B cell (primary cell): ENCODE data around the gene GMIP. TPM values are rescaled to one million over a fixed set of nuclear protein-coding genes. Genes with fewer than 3 reads are reported as not detected.

Experiments
- ATAC-seq: fragments of 200-7000 bp; cut with Tn5 transposase; one replicate; pipeline ENCODE4 v1.10.0; 2021; ENCODE audit warnings: low read depth, mild to moderate bottlenecking, moderate number of reproducible peaks, moderate library complexity
- CTCF ChIA-PET: fragments of 350-600 bp; sonication (Branson Sonifier 250); formaldehyde crosslinking; loops from one replicate; lab custom pipeline; 2021; ENCODE audit warnings: antibody characterized with exemption, inconsistent platforms; lab: Charles Lee
- POLR2A ChIA-PET: fragments of 350-600 bp; sonication (Branson Sonifier 250); formaldehyde crosslinking; loops from one replicate; lab custom pipeline; 2021; ENCODE audit warnings: antibody characterized with exemption; lab: Charles Lee
- DNase-seq: peaks from one replicate; pipeline ENCODE4 v3.0.0; 2013
- H2AFZ ChIP-seq: 2 replicates; pipeline ENCODE4 v1.6.1; 2012; ENCODE audit warnings: mild to moderate bottlenecking, low read depth, low read length; ENCODE audit not compliant: insufficient read depth, poor library complexity, severe bottlenecking
- H3K27ac ChIP-seq, 2 donors: 1 replicate in 1 of 2; 2 replicates in 1 of 2; pipeline ENCODE4 v1.5.1; 2012 to 2013; ENCODE audit warnings: low read length in 2 of 2, mild to moderate bottlenecking in 2 of 2, moderate library complexity in 1 of 2
- H3K27me3 ChIP-seq, 4 experiments: fragments of 200-600 bp in 1 of 4; sonication (generic) in 1 of 4; replicated peaks in 1 of 4; 1 replicate in 2 of 4; 2 replicates in 2 of 4; pipeline versions ENCODE4 v1.6.1 to v1.7.0; 2013 to 2016; ENCODE audit warnings: low read length in 3 of 4, mild to moderate bottlenecking in 2 of 4, mixed read lengths in 1 of 4, moderate library complexity in 1 of 4; ENCODE audit not compliant: insufficient read depth in 4 of 4, control insufficient read depth in 3 of 4; ENCODE audit errors: control extremely low read depth in 1 of 4
- H3K36me3 ChIP-seq, 2 experiments: replicated peaks in 1 of 2; 1 replicate in 1 of 2; 2 replicates in 1 of 2; pipeline versions ENCODE4 v1.6.1 to v1.7.1; 2013; ENCODE audit warnings: low read length in 1 of 2; ENCODE audit not compliant: insufficient read depth in 2 of 2, control insufficient read depth in 1 of 2; ENCODE audit errors: control extremely low read depth in 1 of 2, extremely low read depth in 1 of 2
- H3K4me1 ChIP-seq, 2 donors: fragments of 200-600 bp in 1 of 2; sonication (generic) in 1 of 2; 1 replicate in 1 of 2; 2 replicates in 1 of 2; pipeline versions ENCODE4 v1.5.1 to v1.6.1; 2013 to 2017; ENCODE audit warnings: low read length in 2 of 2; ENCODE audit not compliant: control insufficient read depth in 2 of 2, insufficient read depth in 2 of 2
- H3K4me2 ChIP-seq: replicated peaks from 2 replicates; pipeline ENCODE3; 2012; ENCODE audit warnings: mild to moderate bottlenecking, low read depth, low read length; ENCODE audit not compliant: poor library complexity, severe bottlenecking
- H3K4me3 ChIP-seq, 5 experiments: fragments of 200-600 bp in 1 of 5; sonication (generic) in 1 of 5; 1 replicate in 3 of 5; 2 replicates in 2 of 5; pipeline versions ENCODE4 v1.5.1 to v1.7.0; 2011 to 2016; ENCODE audit warnings: low read length in 4 of 5, mild to moderate bottlenecking in 4 of 5, low read depth in 2 of 5, control low read depth in 1 of 5, moderate library complexity in 1 of 5; ENCODE audit not compliant: insufficient read depth in 1 of 5; ENCODE audit errors: control extremely low read depth in 1 of 5, extremely low read depth in 1 of 5
- H3K79me2 ChIP-seq: fragments of 200-600 bp; sonication (generic); one replicate; pipeline ENCODE4 v1.6.0; 2016; ENCODE audit warnings: low read length; ENCODE audit not compliant: control insufficient read depth, insufficient read depth
- H3K9ac ChIP-seq: fragments of 200-600 bp; sonication (generic); 2 replicates; pipeline ENCODE4 v1.6.1; 2017; ENCODE audit warnings: mild to moderate bottlenecking, low read length, moderate library complexity
- H3K9me3 ChIP-seq, 3 donors: one replicate each; pipeline versions ENCODE4 v1.6.1 to v1.7.1; 2013; ENCODE audit warnings: low read length in 2 of 3; ENCODE audit not compliant: control insufficient read depth in 2 of 3, insufficient read depth in 1 of 3; ENCODE audit errors: control extremely low read depth in 1 of 3
- H4K20me1 ChIP-seq: 2 replicates; pipeline ENCODE4 v1.6.0; 2012; ENCODE audit warnings: mild to moderate bottlenecking, low read length; ENCODE audit not compliant: insufficient read depth, control insufficient read depth, poor library complexity, severe bottlenecking
- H3K27ac Mint-ChIP-seq: one replicate; pipeline ENCODE4 v1.8.0; 2021; ENCODE audit warnings: mixed read lengths
- H3K27me3 Mint-ChIP-seq: one replicate; pipeline ENCODE4 v1.8.0; 2021; ENCODE audit warnings: mixed read lengths
- H3K4me1 Mint-ChIP-seq: one replicate; pipeline ENCODE4 v1.8.0; 2021; ENCODE audit warnings: mixed read lengths
- H3K4me3 Mint-ChIP-seq: one replicate; pipeline ENCODE4 v1.8.0; 2021; ENCODE audit warnings: mixed read lengths
- H3K9me3 Mint-ChIP-seq: one replicate; pipeline ENCODE4 v1.8.0; 2022; ENCODE audit warnings: mixed read lengths; ENCODE audit not compliant: insufficient read depth
- EZH2 ChIP-seq: IDR thresholded peaks from 2 replicates; pipeline ENCODE4 v1.6.1; 2012; ENCODE audit warnings: borderline replicate concordance, low read depth, mild to moderate bottlenecking, moderate library complexity, low read length; ENCODE audit not compliant: insufficient read depth, poor library complexity, severe bottlenecking
- WGBS: methylation state at CpG from one replicate; pipeline ENCODE4 v1.1.5; 2013; ENCODE audit warnings: missing lambda C conversion rate; ENCODE audit not compliant: insufficient coverage; 5-methylcytosine and 5-hydroxymethylcytosine counted together
- intact Hi-C: fragments of 100-400 bp; cut with micrococcal nuclease; formaldehyde crosslinking; loops from one replicate; pipeline ENCODE4 v1.10.0; 2022
- polyA plus RNA-seq: library from polyadenylated mRNA; depleted of rRNA; stranded (reverse); fragments of >200 nt; gene quantifications from 2 replicates; pipeline ENCODE4 v1.2.3, GENCODE V29; 2012
- total RNA-seq, 2 donors: library from RNA; stranded (reverse); fragments of 120-200 nt in 1 of 2; gene quantifications; 1 replicate in 1 of 2; 2 replicates in 1 of 2; pipeline versions ENCODE4 v1.2.3 to v1.2.4, GENCODE V29; 2013 to 2022
- TF ChIP-seq, protein P1 (sequence below): fragments of 200-600 bp; IDR thresholded peaks from one replicate; pipeline ENCODE4 v1.8.0; 2022; ENCODE audit warnings: antibody characterized with exemption, mild to moderate bottlenecking

GMIP gene
- total and polyA plus RNA-seq, 2 donors (not counting 1 experiment from before 2014, with no cell fraction given), result 57.0 to 112 TPM

DNA sequence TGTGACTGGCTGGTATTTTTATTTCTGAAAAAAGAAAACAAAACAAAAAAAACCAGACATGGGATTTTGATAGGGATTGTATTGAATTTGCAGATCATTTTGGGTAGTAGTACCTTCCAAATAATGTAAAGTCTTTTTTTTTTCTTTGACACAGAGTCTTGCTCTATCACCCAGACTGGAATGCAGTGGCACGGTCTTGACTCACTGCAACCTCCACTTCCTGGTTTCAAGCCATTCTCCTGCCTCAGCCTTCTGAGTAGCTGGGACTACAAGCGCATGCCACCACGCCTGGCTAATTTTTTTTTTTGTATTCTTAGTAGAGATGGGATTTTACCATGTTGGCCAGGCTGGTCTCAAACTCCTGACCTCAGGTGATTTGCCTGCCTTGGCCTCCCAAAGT, 29.4 kb upstream of the GMIP start:
- Histone ChIP-seq H3K4me3 (no peak overlapping the region), H3K9me3 (peaks cover 0 to 28% (median 4%) of the 10 kb centered on the region in 3 donors), H3K79me2 (peaks cover 87% of the 10 kb centered on the region), H3K27ac (no peak overlapping the region), H3K27me3 (no peaks in the 10 kb centered on the region), H3K4me1 (peaks cover 16 to 24% of the 10 kb centered on the region in 2 donors), H4K20me1 (peaks cover 28% of the 10 kb centered on the region), H3K36me3 (peaks cover 16 to 47% of the 10 kb centered on the region in 2 experiments), H2AFZ (no peak overlapping the region), H3K9ac (no peak overlapping the region), H3K4me2 (no peak overlapping the region)
- POLR2A ChIA-PET, result interaction anchor here (0.7 kb wide), 2 partner anchors 35 to 141 kb away, joined by 4 to 5 read pairs; no protein-coding TSS in a partner anchor
- no peak overlapping the region for H3K27ac Mint-ChIP-seq
- DNase-seq, result no peak
- H3K4me3 Mint-ChIP-seq, result no peak overlapping the region
- no peak for ATAC-seq
- H3K27me3 Mint-ChIP-seq, result no peaks in the 10 kb centered on the region
- TF ChIP-seq, protein P1, sequence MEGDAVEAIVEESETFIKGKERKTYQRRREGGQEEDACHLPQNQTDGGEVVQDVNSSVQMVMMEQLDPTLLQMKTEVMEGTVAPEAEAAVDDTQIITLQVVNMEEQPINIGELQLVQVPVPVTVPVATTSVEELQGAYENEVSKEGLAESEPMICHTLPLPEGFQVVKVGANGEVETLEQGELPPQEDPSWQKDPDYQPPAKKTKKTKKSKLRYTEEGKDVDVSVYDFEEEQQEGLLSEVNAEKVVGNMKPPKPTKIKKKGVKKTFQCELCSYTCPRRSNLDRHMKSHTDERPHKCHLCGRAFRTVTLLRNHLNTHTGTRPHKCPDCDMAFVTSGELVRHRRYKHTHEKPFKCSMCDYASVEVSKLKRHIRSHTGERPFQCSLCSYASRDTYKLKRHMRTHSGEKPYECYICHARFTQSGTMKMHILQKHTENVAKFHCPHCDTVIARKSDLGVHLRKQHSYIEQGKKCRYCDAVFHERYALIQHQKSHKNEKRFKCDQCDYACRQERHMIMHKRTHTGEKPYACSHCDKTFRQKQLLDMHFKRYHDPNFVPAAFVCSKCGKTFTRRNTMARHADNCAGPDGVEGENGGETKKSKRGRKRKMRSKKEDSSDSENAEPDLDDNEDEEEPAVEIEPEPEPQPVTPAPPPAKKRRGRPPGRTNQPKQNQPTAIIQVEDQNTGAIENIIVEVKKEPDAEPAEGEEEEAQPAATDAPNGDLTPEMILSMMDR, result no peak
- TF ChIP-seq EZH2, result no peak
- intact Hi-C loops, result no loop called here
- CTCF ChIA-PET, result interaction anchor here (0.7 to 1.2 kb wide), 2 partner anchors 103 to 752 kb away, joined by 3 read pairs; no protein-coding TSS in a partner anchor
- H3K9me3 Mint-ChIP-seq, result no peaks in the 10 kb centered on the region
- WGBS, result 83% methylated on average over 1 of the region's 3 CpGs
- H3K4me1 Mint-ChIP-seq, result peaks cover 45% of the 10 kb centered on the region

DNA sequence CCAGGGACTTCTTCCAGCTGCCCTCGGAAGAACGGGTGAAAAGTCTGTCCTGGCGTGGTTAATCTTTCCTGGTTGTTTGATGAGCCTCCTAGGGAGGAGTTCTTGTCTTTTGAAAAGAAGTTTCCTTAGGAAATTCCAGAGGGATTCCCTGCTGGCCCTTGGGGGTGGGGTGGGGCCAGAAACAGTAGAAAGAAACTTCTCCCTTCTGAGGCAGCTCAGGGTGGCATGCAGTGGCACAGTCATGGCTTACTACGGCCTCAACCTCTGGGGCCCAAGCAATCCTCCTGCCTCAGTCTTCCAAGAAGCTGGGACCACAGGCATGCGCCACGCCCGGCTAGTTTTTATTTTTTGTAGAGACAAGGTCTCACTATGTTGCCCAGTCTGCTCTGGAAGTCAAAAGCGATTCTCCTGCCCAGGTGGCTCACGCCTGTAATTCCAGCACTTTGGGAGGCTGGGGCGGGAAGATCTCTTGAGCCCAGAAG, 26.7 kb upstream of the GMIP start:
- Histone ChIP-seq H3K4me2 (peak overlapping the region; percentile 92), H3K9ac (peak overlapping the region; percentile 95), H3K4me1 (peaks cover 31 to 46% of the 10 kb centered on the region in 2 donors), H3K79me2 (peaks cover 66% of the 10 kb centered on the region), H4K20me1 (peaks cover 13% of the 10 kb centered on the region), H3K27me3 (no peaks in the 10 kb centered on the region), H3K36me3 (peaks cover 4 to 22% of the 10 kb centered on the region in 2 experiments), H2AFZ (no peak overlapping the region), H3K27ac (peak overlapping the region in 1 of 2 donors; percentile 91), H3K9me3 (peaks cover 0 to 23% (median 0%) of the 10 kb centered on the region in 3 donors), H3K4me3 (peak overlapping the region; percentile 62 to 98 (median 96))
- Mint-ChIP-seq H3K27me3 (no peaks in the 10 kb centered on the region), H3K9me3 (no peaks in the 10 kb centered on the region), H3K27ac (peak overlapping the region; percentile 99), H3K4me3 (peak overlapping the region; percentile 99), H3K4me1 (peaks cover 43% of the 10 kb centered on the region)
- intact Hi-C loops, result no loop called here
- ChIA-PET POLR2A (interaction anchor here (0.7 to 1.6 kb wide), 4 partner anchors 8 to 152 kb away, joined by 3 to 9 read pairs (median 3); partner anchors contain the start of gene ZNF506), CTCF (interaction anchor here (1.2 kb wide), 1 partner anchor 289 kb away, joined by 5 read pairs; no protein-coding TSS in a partner anchor)
- TF ChIP-seq, protein P1, result no peak
- TF ChIP-seq EZH2, result no peak
- ATAC-seq, result no peak
- WGBS, result 87% methylated on average over 9 of the region's 10 CpGs
- no peak for DNase-seq
